Tibial artery (tissue), 4 donors: ENCODE data around the gene PRDX1.

ENCODE experiments used
- DNase-seq, 2 donors: peaks; one replicate each; pipeline ENCODE4 v3.0.0-alpha.2; 2019
- H3K27ac ChIP-seq, 2 donors: fragments of 200-600 bp; sonication (generic) in 1 of 2; 1 replicate in 1 of 2; 2 replicates in 1 of 2; pipeline ENCODE4 v1.5.1; 2018 to 2019; ENCODE audit warnings: mild to moderate bottlenecking in 1 of 2
- H3K27me3 ChIP-seq, 2 donors: fragments of 200-600 bp; sonication (generic) in 1 of 2; one replicate each; pipeline versions ENCODE4 v1.5.1 to v1.6.0; 2016 to 2019
- H3K36me3 ChIP-seq, 3 donors: fragments of 200-600 bp; sonication (generic) in 2 of 3; one replicate each; pipeline ENCODE4 v1.5.1; 2016 to 2019; ENCODE audit warnings: mild to moderate bottlenecking in 2 of 3
- H3K4me1 ChIP-seq, 4 donors: fragments of 200-600 bp; sonication (generic) in 2 of 4; 1 replicate in 3 of 4; 2 replicates in 1 of 4; pipeline ENCODE4 v1.5.1; 2016 to 2019
- H3K4me3 ChIP-seq, 2 donors: fragments of 200-600 bp; sonication (generic) in 1 of 2; 1 replicate in 1 of 2; 2 replicates in 1 of 2; pipeline ENCODE4 v1.5.1; 2018 to 2019; ENCODE audit warnings: mild to moderate bottlenecking in 2 of 2
- H3K9me3 ChIP-seq, 3 donors: fragments of 200-600 bp; sonication (generic) in 1 of 3; one replicate each; pipeline ENCODE4 v1.5.1; 2016 to 2019
- CTCF ChIP-seq, 2 experiments: fragments of 200-600 bp in 1 of 2; fragments of 450-650 bp in 1 of 2; IDR thresholded peaks; one replicate each; pipeline ENCODE4 v1.5.1; 2017 to 2019; ENCODE audit warnings: antibody characterized with exemption in 2 of 2, mild to moderate bottlenecking in 1 of 2, moderate library complexity in 1 of 2
- intact Hi-C: fragments of 100-400 bp; cut with DNase I; formaldehyde crosslinking; loops from one replicate; pipeline ENCODE4 v1.15.0; 2023; ENCODE audit warnings: low total_unique reads

The PRDX1 gene

DNA sequence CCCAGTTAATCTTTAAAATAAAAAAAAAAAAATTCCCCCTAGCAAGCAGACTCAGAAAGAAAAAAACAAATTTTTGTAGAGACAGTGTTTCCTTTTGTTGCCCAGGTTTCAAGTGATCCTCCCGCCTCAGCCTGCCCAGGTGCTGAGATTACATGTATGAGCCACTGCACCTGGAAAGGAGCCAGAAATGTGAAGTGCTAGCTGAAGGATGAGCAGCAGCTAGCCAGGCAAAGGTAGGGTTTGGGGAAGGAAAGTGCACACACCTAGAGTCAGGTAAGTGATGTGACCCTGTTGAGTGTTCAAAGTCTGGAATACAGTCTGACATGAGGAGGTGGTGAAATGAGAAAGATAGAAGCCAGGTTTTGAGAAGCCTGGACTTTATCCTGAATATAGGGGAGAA, 30.6 kb upstream of the PRDX1 start:
- Histone ChIP-seq H3K36me3 (peaks cover 0 to 22% (median 0%) of the 10 kb centered on the region in 3 donors), H3K27me3 (no peaks in the 10 kb centered on the region), H3K4me1 (peaks cover 0 to 25% (median 13%) of the 10 kb centered on the region in 4 donors), H3K9me3 (no peaks in the 10 kb centered on the region), H3K4me3 (peak overlapping the region in 1 of 2 donors; percentile 64), H3K27ac (no peak overlapping the region)
- no peak for DNase-seq
- intact Hi-C loops, result no loop called here
- no peak for TF ChIP-seq CTCF (IDR thresholded peaks at IDR 0.05)

GRCh38 chr1:45551684-45552083, 30.0 kb upstream of the PRDX1 start:
- peak overlapping the region; percentile 64 to 66 for H3K4me3 ChIP-seq
- intact Hi-C loops, result no loop called here
- peak overlapping the region; percentile 79 to 80 for H3K27ac ChIP-seq
- H3K27me3 ChIP-seq, result no peaks in the 10 kb centered on the region
- H3K36me3 ChIP-seq, result peaks cover 0 to 22% (median 0%) of the 10 kb centered on the region in 3 donors
- no peaks in the 10 kb centered on the region for H3K9me3 ChIP-seq
- no peak for TF ChIP-seq CTCF (IDR thresholded peaks at IDR 0.05)
- no peak for DNase-seq
- peaks cover 0 to 19% (median 13%) of the 10 kb centered on the region in 4 donors for H3K4me1 ChIP-seq

DNA sequence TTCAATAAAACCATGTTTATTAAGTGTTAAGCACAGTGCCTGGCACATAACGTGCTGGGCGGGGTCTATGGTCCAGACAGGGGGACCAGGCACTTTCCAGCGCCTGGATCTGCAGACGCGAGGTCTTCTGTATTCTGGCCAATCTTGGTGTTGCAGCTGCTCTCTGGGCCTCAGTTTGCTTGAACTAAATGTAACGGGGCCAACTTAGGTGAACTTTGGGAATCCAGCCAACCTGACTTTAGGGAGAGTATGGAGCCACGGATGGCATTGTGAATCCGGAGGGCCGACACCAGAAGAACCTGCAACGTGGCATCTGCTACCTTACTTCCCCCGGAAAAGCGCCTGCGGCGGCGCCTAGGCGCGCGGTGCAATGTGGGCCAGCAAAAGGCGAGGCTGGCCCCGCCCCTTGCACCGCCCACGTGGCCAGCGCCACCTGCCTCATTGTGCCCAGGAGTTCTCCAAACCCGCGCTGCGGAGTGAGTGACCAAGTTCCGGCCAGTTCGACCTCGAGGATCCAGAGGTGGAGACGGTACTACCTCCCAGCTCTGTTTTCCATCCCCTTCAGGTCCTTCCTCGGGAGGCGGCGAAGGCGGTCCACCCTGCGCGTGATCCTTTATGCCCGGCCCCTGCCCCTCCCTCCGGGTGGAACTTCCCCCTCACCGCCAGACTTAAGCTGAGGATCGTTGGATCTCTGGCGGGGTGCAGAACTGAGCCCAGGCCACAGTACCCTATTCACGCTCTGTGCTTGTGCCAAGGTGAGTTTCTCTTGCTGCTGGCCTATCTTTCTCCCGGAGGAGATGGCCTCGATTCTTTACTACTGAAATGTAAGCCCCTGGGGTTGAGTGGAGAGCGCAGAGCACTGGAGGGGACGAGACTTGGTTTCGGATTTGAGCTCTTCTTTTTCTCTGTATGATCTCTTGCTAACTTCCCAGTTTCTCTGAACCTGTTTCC, 29.0 kb upstream of the PRDX1 start, which contains the start of gene AKR1A1:
TSS of gene AKR1A1 (plus strand) at position 426 of the 951 bp plus-strand sequence. CDS start 10,969 bp downstream, outside the sequence.
- Histone ChIP-seq H3K36me3 (peaks cover 0 to 13% (median 0%) of the 10 kb centered on the region in 3 donors), H3K4me1 (peaks cover 0 to 19% (median 13%) of the 10 kb centered on the region in 4 donors), H3K9me3 (no peaks in the 10 kb centered on the region), H3K27ac (peak within 1 kb of the TSS; percentile 79 to 80), H3K27me3 (no peaks in the 10 kb centered on the region), H3K4me3 (peak within 1 kb of the TSS; percentile 64 to 66)
- intact Hi-C loops, result no loop called here
- TF ChIP-seq CTCF (IDR thresholded peaks at IDR 0.05), result no peak
- peak; percentile 82 to 93 for DNase-seq

DNA sequence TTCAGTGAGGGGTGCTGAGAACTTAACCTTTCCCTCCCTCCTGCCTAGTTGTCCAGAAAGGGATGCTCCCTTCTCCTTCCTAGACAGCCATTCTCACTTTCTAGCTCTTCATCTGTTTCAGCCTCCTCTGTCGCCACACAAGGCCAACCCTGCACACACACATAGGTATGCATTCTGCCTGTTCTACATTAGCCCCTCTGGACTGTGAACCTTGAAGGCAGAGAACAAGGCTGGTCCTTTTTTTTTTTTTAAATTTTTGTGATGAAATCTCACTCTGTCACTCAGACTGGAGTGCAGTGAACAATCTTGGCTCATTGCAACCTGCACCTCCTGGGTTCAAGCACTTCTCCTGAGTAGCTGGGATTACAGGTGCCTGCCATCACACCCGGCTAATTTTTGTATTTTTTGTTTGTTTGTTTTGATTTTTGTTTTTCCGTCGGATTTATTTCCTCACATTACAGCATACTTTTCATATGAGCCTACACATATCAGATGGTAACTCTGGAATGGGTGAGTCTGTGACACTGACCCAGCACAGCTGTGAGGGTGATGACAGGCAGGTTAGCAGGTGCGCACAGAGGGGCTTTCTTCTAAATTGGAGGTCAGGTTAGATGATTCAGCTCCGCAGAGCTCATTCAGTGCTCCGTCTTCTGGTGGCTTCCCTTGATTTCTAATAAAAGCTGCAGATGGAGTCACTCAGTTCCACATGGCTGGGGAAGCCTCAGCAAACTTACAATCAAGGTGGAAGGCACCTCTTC, 24.0 kb upstream of the PRDX1 start:
- Histone ChIP-seq H3K27ac (no peak overlapping the region), H3K36me3 (no peaks in the 10 kb centered on the region), H3K4me1 (peaks cover 0 to 7% (median 3%) of the 10 kb centered on the region in 4 donors), H3K27me3 (no peaks in the 10 kb centered on the region), H3K9me3 (no peaks in the 10 kb centered on the region), H3K4me3 (no peak overlapping the region)
- no peak for DNase-seq
- TF ChIP-seq CTCF (IDR thresholded peaks at IDR 0.05), result no peak
- intact Hi-C loops, result no loop called here

- no peak for TF ChIP-seq CTCF (IDR thresholded peaks at IDR 0.05)
- intact Hi-C loops, result no loop called here
- Histone ChIP-seq H3K27me3 (no peaks in the 10 kb centered on the region), H3K27ac (no peak overlapping the region), H3K36me3 (no peaks in the 10 kb centered on the region), H3K4me1 (peaks cover 0 to 3% (median 1%) of the 10 kb centered on the region in 4 donors), H3K9me3 (no peaks in the 10 kb centered on the region), H3K4me3 (no peak overlapping the region)
- DNase-seq, result no peak
Measured at GRCh38 chr1:45545019-45545493, 23.4 kb upstream of the PRDX1 start.
